Measurements from ENCODE around the gene LARP1. TPM values are rescaled to one million over a fixed set of nuclear protein-coding genes. Genes with fewer than 3 reads are reported as not detected.

The LARP1 gene
- total and polyA plus RNA-seq, 10 of the 15 experiments (the other 5 are each of a cell fraction or from before 2014, with no cell fraction given) = 22.6 to 227 (median 60.8) TPM

- Histone ChIP-seq H3K9ac (ENCODE audit: control insufficient read depth, insufficient read depth, low read length) (no peak overlapping the region), H3K9me3 (replicated peaks; ENCODE audit: control insufficient read depth, insufficient read depth, low read length) (no peaks in the 10 kb centered on the region), H3K36me3 (ENCODE audit: control insufficient read depth in 2 of 2, insufficient read depth in 2 of 2, low read length in 1 of 2) (peaks cover 21 to 39% of the 10 kb centered on the region in 2 experiments), H4K20me1 (ENCODE audit: control insufficient read depth, insufficient read depth) (no peaks in the 10 kb centered on the region), H3K27me3 (replicated peaks in 1 of 2; ENCODE audit: control insufficient read depth in 2 of 2, insufficient read depth in 2 of 2, low read length in 1 of 2) (no peaks in the 10 kb centered on the region), H3K4me1 (ENCODE audit: control insufficient read depth, insufficient read depth, low read length) (no peaks in the 10 kb centered on the region), H2AFZ (ENCODE audit: control insufficient read depth, low read depth, low read length) (no peak overlapping the region), H3K4me2 (ENCODE audit: control insufficient read depth, insufficient read depth) (no peak overlapping the region), H3K27ac (ENCODE audit: control insufficient read depth, insufficient read depth) (no peak overlapping the region), H3K4me3 (no peak overlapping the region), H3K79me2 (ENCODE audit: control insufficient read depth, insufficient read depth, low read length) (no peaks in the 10 kb centered on the region)
- DNase-seq (ENCODE audit: low read depth, low spot score) (no peak), ATAC-seq (no peak), FAIRE-seq (no peak)
- SMC1A ChIA-PET (ENCODE audit: uncharacterized antibody, unreplicated experiment) = interaction anchor here (0.8 kb wide), 1 partner anchor 9 kb away, joined by 3 read pairs; no protein-coding TSS in a partner anchor
- BruUV-seq (replicated peaks) = no TSS peak
- POLR2A ChIA-PET = no interaction called here
- WGBS (ENCODE audit: insufficient coverage, insufficient replicate concordance, low lambda C conversion rate, missing lambda C conversion rate) = 95% methylated on average over 2 of the region's 2 CpGs
- CTCF ChIA-PET = no interaction called here
- TF ChIP-seq KAT2A (conservative IDR thresholded peaks at IDR 0.05; ENCODE audit: control insufficient read depth, low read depth, low read length) = no peak
- TF ChIP-seq EZH2 (IDR thresholded peaks at IDR 0.05; ENCODE audit: borderline replicate concordance, control insufficient read depth, low read depth, low read length) = no peak
- no peak for TF ChIP-seq BHLHE40 (IDR thresholded peaks at IDR 0.05; ENCODE audit: borderline replicate concordance in 1 of 2, low read depth in 2 of 2, low read length in 1 of 2)
- TF ChIP-seq RELA (IDR thresholded peaks at IDR 0.05; ENCODE audit: borderline replicate concordance, partially characterized antibody) = no peak
- in situ Hi-C loops (cut with MboI) = loop anchor here (5.0 kb wide), 1 partner anchor 34 kb away; the partner anchor contains the start of gene FAXDC2
- RAD21 ChIA-PET (ENCODE audit: unreplicated experiment) = no interaction called here
- intact Hi-C loops (cut with micrococcal nuclease; ENCODE audit: unreplicated experiment) = no loop called here
Observed at GRCh38 chr5:154818471-154819116, 63.4 kb downstream of the LARP1 start.

- RAD21 ChIA-PET (ENCODE audit: unreplicated experiment) = no interaction called here
- TF ChIP-seq STAT3 (IDR thresholded peaks at IDR 0.05; ENCODE audit: low read depth, low read length) (no peak), ZBTB40 (IDR thresholded peaks at IDR 0.05; ENCODE audit: borderline replicate concordance) (no peak), RBBP5 (conservative IDR thresholded peaks at IDR 0.05) (no peak), ZNF207 (IDR thresholded peaks at IDR 0.05; ENCODE audit: borderline replicate concordance) (no peak), EGR1 (IDR thresholded peaks at IDR 0.05; ENCODE audit: borderline replicate concordance in 1 of 2, low read depth in 2 of 2, low read length in 2 of 2) (no peak), RAD51 (IDR thresholded peaks at IDR 0.05) (no peak), NR2C2 (IDR thresholded peaks at IDR 0.05; ENCODE audit: borderline replicate concordance, control insufficient read depth, insufficient read length, low read depth) (no peak), PKNOX1 (IDR thresholded peaks at IDR 0.05) (no peak)
Observed at GRCh38 chr5:154819546-154819945, 64.4 kb downstream of the LARP1 start.

More at GRCh38 chr5:154819546-154819945, 64.4 kb downstream of the LARP1 start:
- Histone ChIP-seq H3K4me2 (ENCODE audit: control insufficient read depth, insufficient read depth) (no peak overlapping the region), H4K20me1 (ENCODE audit: control insufficient read depth, insufficient read depth) (no peaks in the 10 kb centered on the region), H3K27ac (ENCODE audit: control insufficient read depth, insufficient read depth) (no peak overlapping the region), H3K79me2 (ENCODE audit: control insufficient read depth, insufficient read depth, low read length) (no peaks in the 10 kb centered on the region), H3K9ac (ENCODE audit: control insufficient read depth, insufficient read depth, low read length) (no peak overlapping the region), H3K4me3 (no peak overlapping the region), H3K9me3 (replicated peaks; ENCODE audit: control insufficient read depth, insufficient read depth, low read length) (no peaks in the 10 kb centered on the region), H3K27me3 (replicated peaks in 1 of 2; ENCODE audit: control insufficient read depth in 2 of 2, insufficient read depth in 2 of 2, low read length in 1 of 2) (no peaks in the 10 kb centered on the region), H3K36me3 (ENCODE audit: control insufficient read depth in 2 of 2, insufficient read depth in 2 of 2, low read length in 1 of 2) (peaks cover 14 to 33% of the 10 kb centered on the region in 2 experiments), H2AFZ (ENCODE audit: control insufficient read depth, low read depth, low read length) (no peak overlapping the region), H3K4me1 (ENCODE audit: control insufficient read depth, insufficient read depth, low read length) (no peaks in the 10 kb centered on the region)
- ChIA-PET CTCF (no interaction called here), POLR2A (no interaction called here), SMC1A (ENCODE audit: uncharacterized antibody, unreplicated experiment) (no interaction called here)
- in situ Hi-C loops (cut with MboI) (loop anchor here (5.0 kb wide), 1 partner anchor 33 kb away; the partner anchor contains the start of gene FAXDC2), intact Hi-C loops (cut with micrococcal nuclease; ENCODE audit: unreplicated experiment) (no loop called here)
- no peak for FAIRE-seq
- WGBS (ENCODE audit: insufficient coverage, insufficient replicate concordance, low lambda C conversion rate, missing lambda C conversion rate) = 87% methylated on average over 7 of the region's 7 CpGs
- no peak for DNase-seq (ENCODE audit: low read depth, low spot score)
- no TSS peak for BruUV-seq (replicated peaks)
- ATAC-seq = no peak

Measured in GM12878 (cell line).